Endothelial cell of umbilical vein (primary cell): Measurements from ENCODE around the gene DVL1.

Experiments
- CTCF ChIP-seq, 2 donors: IDR thresholded peaks; 1 replicate in 1 of 2; 2 replicates in 1 of 2; pipeline ENCODE4 v1.5.1; 2011; ENCODE audit warnings: low read length in 2 of 2, mild to moderate bottlenecking in 2 of 2, moderate library complexity in 2 of 2, control low read depth in 1 of 2, inconsistent platforms in 1 of 2, low read depth in 1 of 2; ENCODE audit not compliant: insufficient read depth in 1 of 2; ENCODE audit errors: extremely low read depth in 1 of 2
- EZH2 ChIP-seq: IDR thresholded peaks from 2 replicates; pipeline ENCODE4 v1.6.1; 2012; ENCODE audit warnings: borderline replicate concordance, low read depth, mild to moderate bottlenecking, moderate library complexity, low read length, inconsistent platforms; ENCODE audit not compliant: severe bottlenecking
- FOS ChIP-seq: IDR thresholded peaks from 2 replicates; pipeline ENCODE4 v1.6.1; 2011; ENCODE audit warnings: mild to moderate bottlenecking, low read length, moderate library complexity, borderline replicate concordance; ENCODE audit not compliant: insufficient read depth
- POLR2A ChIP-seq: IDR thresholded peaks from 2 replicates; pipeline ENCODE4 v1.6.1; 2012; ENCODE audit warnings: low read depth, mild to moderate bottlenecking, control low read depth, low read length
- POLR2AphosphoS5 ChIP-seq: IDR thresholded peaks from 2 replicates; pipeline ENCODE4 v1.6.1; 2012; ENCODE audit warnings: low read depth, mild to moderate bottlenecking, control low read depth, low read length, moderate library complexity; ENCODE audit not compliant: insufficient read depth

GRCh38 chr1:1290238-1290731 is 58.9 kb downstream of the DVL1 start:
- TF ChIP-seq POLR2AphosphoS5 (no peak), CTCF (IDR thresholded peaks at IDR 0.05; ENCODE audit: extremely low read depth in 1 of 2, insufficient read depth in 1 of 2, low read depth in 1 of 2, low read length in 2 of 2) (peak; percentile 43 to 80), POLR2A (no peak), FOS (no peak), EZH2 (no peak)
